ENCODE results near the gene EFTUD2.

Gene EFTUD2

GRCh38 chr17:44947461-44948314 is 48.4 kb upstream of the EFTUD2 start, which contains the start of gene KIF18B (continued):
- TF ChIP-seq, protein P1, sequence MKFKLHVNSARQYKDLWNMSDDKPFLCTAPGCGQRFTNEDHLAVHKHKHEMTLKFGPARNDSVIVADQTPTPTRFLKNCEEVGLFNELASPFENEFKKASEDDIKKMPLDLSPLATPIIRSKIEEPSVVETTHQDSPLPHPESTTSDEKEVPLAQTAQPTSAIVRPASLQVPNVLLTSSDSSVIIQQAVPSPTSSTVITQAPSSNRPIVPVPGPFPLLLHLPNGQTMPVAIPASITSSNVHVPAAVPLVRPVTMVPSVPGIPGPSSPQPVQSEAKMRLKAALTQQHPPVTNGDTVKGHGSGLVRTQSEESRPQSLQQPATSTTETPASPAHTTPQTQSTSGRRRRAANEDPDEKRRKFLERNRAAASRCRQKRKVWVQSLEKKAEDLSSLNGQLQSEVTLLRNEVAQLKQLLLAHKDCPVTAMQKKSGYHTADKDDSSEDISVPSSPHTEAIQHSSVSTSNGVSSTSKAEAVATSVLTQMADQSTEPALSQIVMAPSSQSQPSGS (tag by site-specific recombination; IDR thresholded peaks at IDR 0.05; ENCODE audit: low read depth) = no peak
- TF ChIP-seq, protein P2, sequence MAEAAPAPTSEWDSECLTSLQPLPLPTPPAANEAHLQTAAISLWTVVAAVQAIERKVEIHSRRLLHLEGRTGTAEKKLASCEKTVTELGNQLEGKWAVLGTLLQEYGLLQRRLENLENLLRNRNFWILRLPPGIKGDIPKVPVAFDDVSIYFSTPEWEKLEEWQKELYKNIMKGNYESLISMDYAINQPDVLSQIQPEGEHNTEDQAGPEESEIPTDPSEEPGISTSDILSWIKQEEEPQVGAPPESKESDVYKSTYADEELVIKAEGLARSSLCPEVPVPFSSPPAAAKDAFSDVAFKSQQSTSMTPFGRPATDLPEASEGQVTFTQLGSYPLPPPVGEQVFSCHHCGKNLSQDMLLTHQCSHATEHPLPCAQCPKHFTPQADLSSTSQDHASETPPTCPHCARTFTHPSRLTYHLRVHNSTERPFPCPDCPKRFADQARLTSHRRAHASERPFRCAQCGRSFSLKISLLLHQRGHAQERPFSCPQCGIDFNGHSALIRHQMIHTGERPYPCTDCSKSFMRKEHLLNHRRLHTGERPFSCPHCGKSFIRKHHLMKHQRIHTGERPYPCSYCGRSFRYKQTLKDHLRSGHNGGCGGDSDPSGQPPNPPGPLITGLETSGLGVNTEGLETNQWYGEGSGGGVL (tag by site-specific recombination; IDR thresholded peaks at IDR 0.05) = peak; percentile 82
- TF ChIP-seq ZNF174 (tag by site-specific recombination; IDR thresholded peaks at IDR 0.05) = no peak
- TF ChIP-seq ZNF76 (tag by site-specific recombination; IDR thresholded peaks at IDR 0.05; ENCODE audit: borderline replicate concordance, low read depth) = peak; percentile 55; the same call in 1 of the 2 replicates
- no peak for TF ChIP-seq ZNF133 (tag by site-specific recombination; IDR thresholded peaks at IDR 0.05)
- TF ChIP-seq, protein P3, sequence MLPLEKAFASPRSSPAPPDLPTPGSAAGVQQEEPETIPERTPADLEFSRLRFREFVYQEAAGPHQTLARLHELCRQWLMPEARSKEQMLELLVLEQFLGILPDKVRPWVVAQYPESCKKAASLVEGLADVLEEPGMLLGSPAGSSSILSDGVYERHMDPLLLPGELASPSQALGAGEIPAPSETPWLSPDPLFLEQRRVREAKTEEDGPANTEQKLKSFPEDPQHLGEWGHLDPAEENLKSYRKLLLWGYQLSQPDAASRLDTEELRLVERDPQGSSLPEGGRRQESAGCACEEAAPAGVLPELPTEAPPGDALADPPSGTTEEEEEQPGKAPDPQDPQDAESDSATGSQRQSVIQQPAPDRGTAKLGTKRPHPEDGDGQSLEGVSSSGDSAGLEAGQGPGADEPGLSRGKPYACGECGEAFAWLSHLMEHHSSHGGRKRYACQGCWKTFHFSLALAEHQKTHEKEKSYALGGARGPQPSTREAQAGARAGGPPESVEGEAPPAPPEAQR (tag by site-specific recombination; IDR thresholded peaks at IDR 0.05) = no peak
- TF ChIP-seq, protein P4, sequence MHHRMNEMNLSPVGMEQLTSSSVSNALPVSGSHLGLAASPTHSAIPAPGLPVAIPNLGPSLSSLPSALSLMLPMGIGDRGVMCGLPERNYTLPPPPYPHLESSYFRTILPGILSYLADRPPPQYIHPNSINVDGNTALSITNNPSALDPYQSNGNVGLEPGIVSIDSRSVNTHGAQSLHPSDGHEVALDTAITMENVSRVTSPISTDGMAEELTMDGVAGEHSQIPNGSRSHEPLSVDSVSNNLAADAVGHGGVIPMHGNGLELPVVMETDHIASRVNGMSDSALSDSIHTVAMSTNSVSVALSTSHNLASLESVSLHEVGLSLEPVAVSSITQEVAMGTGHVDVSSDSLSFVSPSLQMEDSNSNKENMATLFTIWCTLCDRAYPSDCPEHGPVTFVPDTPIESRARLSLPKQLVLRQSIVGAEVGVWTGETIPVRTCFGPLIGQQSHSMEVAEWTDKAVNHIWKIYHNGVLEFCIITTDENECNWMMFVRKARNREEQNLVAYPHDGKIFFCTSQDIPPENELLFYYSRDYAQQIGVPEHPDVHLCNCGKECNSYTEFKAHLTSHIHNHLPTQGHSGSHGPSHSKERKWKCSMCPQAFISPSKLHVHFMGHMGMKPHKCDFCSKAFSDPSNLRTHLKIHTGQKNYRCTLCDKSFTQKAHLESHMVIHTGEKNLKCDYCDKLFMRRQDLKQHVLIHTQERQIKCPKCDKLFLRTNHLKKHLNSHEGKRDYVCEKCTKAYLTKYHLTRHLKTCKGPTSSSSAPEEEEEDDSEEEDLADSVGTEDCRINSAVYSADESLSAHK (tag by site-specific recombination; IDR thresholded peaks at IDR 0.05) = no peak
- 0 out of 2 replicates have a peak, but pooled peaks have one; percentile 6 for TF ChIP-seq ZIC2 (tag by site-specific recombination; IDR thresholded peaks at IDR 0.05)
- TF ChIP-seq, protein P5, sequence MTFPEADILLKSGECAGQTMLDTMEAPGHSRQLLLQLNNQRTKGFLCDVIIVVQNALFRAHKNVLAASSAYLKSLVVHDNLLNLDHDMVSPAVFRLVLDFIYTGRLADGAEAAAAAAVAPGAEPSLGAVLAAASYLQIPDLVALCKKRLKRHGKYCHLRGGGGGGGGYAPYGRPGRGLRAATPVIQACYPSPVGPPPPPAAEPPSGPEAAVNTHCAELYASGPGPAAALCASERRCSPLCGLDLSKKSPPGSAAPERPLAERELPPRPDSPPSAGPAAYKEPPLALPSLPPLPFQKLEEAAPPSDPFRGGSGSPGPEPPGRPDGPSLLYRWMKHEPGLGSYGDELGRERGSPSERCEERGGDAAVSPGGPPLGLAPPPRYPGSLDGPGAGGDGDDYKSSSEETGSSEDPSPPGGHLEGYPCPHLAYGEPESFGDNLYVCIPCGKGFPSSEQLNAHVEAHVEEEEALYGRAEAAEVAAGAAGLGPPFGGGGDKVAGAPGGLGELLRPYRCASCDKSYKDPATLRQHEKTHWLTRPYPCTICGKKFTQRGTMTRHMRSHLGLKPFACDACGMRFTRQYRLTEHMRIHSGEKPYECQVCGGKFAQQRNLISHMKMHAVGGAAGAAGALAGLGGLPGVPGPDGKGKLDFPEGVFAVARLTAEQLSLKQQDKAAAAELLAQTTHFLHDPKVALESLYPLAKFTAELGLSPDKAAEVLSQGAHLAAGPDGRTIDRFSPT (tag by site-specific recombination; IDR thresholded peaks at IDR 0.05) = peak; percentile 93
- TF ChIP-seq KLF16 (tag by site-specific recombination; IDR thresholded peaks at IDR 0.05) = peak; percentile 67; the same call in 1 of the 2 replicates
- no peak for TF ChIP-seq ZNF140 (tag by site-specific recombination; IDR thresholded peaks at IDR 0.05)
- TF ChIP-seq ZNF211 (tag by site-specific recombination; IDR thresholded peaks at IDR 0.05; ENCODE audit: low read depth) = no peak
- TF ChIP-seq PRDM10 (tag by site-specific recombination; IDR thresholded peaks at IDR 0.05) = no peak
- no peak for TF ChIP-seq ZNF529 (tag by site-specific recombination; IDR thresholded peaks at IDR 0.05; ENCODE audit: insufficient replicate concordance)
- peak; percentile 85 for TF ChIP-seq ZNF629 (tag by site-specific recombination; IDR thresholded peaks at IDR 0.05)
- TF ChIP-seq KLF9 (tag by site-specific recombination; IDR thresholded peaks at IDR 0.05; ENCODE audit: low read depth) = peak; percentile 64; the same call in 1 of the 2 replicates
- TF ChIP-seq TSHZ1 (tag by site-specific recombination; IDR thresholded peaks at IDR 0.05; ENCODE audit: borderline replicate concordance) = no peak
- TF ChIP-seq ZNF707 (tag by site-specific recombination; IDR thresholded peaks at IDR 0.05) = no peak

All from HEK293 (cell line).